Osteoblast (primary cell): ENCODE data around the gene FBXW11. TPM values are rescaled to one million over a fixed set of nuclear protein-coding genes. Genes with fewer than 3 reads are reported as not detected.
A peak's percentile ranks its signal among the peaks of the same experiment; 100 is the strongest.

Experiments used
- DNase-seq: peaks from one replicate; pipeline ENCODE4 v3.0.0; 2011; ENCODE audit warnings: low spot score, mixed read lengths; ENCODE audit not compliant: insufficient read length; ENCODE audit errors: missing footprints
- H2AFZ ChIP-seq: 2 replicates; pipeline ENCODE4 v1.6.0; 2011; ENCODE audit warnings: mild to moderate bottlenecking, low read length
- H3K27ac ChIP-seq: 2 replicates; pipeline ENCODE4 v1.5.1; 2011; ENCODE audit warnings: mild to moderate bottlenecking, low read depth, low read length, moderate library complexity
- H3K27me3 ChIP-seq: 2 replicates; pipeline ENCODE4 v1.6.0; 2012; ENCODE audit warnings: mild to moderate bottlenecking, control low read depth, inconsistent platforms, low read length, moderate library complexity; ENCODE audit not compliant: insufficient read depth
- H3K36me3 ChIP-seq: 2 replicates; pipeline ENCODE4 v1.5.1; 2011; ENCODE audit warnings: mild to moderate bottlenecking, low read length, control low read depth, moderate library complexity; ENCODE audit not compliant: insufficient read depth
- H3K4me1 ChIP-seq: 2 replicates; pipeline ENCODE4 v1.5.1; 2011; ENCODE audit warnings: mild to moderate bottlenecking, low read length, control low read depth, moderate library complexity; ENCODE audit not compliant: insufficient read depth
- H3K4me2 ChIP-seq: 2 replicates; pipeline ENCODE4 v1.6.0; 2011; ENCODE audit warnings: mild to moderate bottlenecking, low read length; ENCODE audit not compliant: insufficient read depth
- H3K4me3 ChIP-seq: fragments of 200-600 bp; sonication (generic); 3 replicates; pipeline ENCODE4 v1.5.1; 2012; ENCODE audit warnings: mild to moderate bottlenecking, low read length, inconsistent platforms; ENCODE audit not compliant: insufficient read depth
- H3K79me2 ChIP-seq: 2 replicates; pipeline ENCODE4 v1.6.0; 2012; ENCODE audit warnings: mild to moderate bottlenecking, low read length, control low read depth, inconsistent platforms; ENCODE audit not compliant: insufficient read depth
- H3K9me3 ChIP-seq: 2 replicates; pipeline ENCODE4 v1.5.1; 2011; ENCODE audit warnings: low read depth, low read length, control low read depth
- H4K20me1 ChIP-seq: 2 replicates; pipeline ENCODE4 v1.6.0; 2012; ENCODE audit warnings: mild to moderate bottlenecking, low read length, control low read depth; ENCODE audit not compliant: insufficient read depth
- total RNA-seq: library from RNA; depleted of rRNA; stranded (reverse); fragments of >200 nt; gene quantifications from 2 replicates; pipeline ENCODE4 v1.2.3, GENCODE V29; 2012
- TF ChIP-seq, protein P1 (sequence below): IDR thresholded peaks from 2 replicates; pipeline ENCODE4 v1.5.1; 2011; ENCODE audit warnings: mild to moderate bottlenecking, low read depth, low read length, moderate library complexity; ENCODE audit errors: extremely low read depth

The FBXW11 gene
- total RNA-seq, 1 donor = 76.7 TPM

DNA sequence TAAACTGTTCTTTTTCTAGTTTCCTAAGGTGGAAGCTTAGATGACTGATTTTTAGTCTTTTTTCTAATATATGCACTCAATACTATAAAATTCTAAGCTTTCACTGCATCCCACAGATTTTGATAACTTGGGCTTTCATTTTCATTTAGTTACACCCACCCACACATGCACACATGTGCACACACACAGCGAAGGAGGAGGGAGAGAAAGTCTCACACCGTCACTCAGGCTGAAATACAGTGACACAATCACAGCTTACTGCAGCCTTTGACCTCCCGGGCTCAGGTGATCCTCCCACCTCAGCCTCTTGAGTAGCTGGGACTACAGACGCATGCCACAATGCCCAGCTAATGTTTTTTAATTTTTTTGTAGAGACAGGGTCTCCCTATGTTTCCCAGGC is 124.3 kb downstream of the FBXW11 start:
- no peak overlapping the region for H3K4me2 ChIP-seq
- TF ChIP-seq, protein P1, sequence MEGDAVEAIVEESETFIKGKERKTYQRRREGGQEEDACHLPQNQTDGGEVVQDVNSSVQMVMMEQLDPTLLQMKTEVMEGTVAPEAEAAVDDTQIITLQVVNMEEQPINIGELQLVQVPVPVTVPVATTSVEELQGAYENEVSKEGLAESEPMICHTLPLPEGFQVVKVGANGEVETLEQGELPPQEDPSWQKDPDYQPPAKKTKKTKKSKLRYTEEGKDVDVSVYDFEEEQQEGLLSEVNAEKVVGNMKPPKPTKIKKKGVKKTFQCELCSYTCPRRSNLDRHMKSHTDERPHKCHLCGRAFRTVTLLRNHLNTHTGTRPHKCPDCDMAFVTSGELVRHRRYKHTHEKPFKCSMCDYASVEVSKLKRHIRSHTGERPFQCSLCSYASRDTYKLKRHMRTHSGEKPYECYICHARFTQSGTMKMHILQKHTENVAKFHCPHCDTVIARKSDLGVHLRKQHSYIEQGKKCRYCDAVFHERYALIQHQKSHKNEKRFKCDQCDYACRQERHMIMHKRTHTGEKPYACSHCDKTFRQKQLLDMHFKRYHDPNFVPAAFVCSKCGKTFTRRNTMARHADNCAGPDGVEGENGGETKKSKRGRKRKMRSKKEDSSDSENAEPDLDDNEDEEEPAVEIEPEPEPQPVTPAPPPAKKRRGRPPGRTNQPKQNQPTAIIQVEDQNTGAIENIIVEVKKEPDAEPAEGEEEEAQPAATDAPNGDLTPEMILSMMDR = no peak

DNA sequence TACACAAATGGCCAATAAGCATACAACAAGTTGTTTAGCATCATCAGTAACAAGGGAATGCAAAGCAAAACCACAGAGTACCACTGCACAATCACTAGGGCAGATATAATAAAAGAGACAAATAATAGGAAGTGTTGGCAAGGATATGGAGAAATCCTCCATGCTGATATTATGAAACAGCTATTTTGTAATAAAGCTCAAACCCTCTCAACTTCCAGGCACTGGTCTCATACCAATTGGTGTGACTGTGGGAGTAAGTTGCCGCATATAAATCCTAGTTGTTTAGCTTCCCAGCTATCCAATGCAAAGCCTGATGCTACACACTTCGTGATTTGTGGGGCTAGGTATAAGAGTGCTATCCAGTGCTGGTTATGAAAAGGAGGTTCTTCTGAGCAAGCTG is 132.2 kb downstream of the FBXW11 start:
- TF ChIP-seq, protein P1 = no peak
- Histone ChIP-seq H3K4me2 (no peak overlapping the region), H3K27me3 (no peaks in the 10 kb centered on the region), H3K4me1 (peaks cover 19% of the 10 kb centered on the region), H3K4me3 (no peak overlapping the region), H3K9me3 (no peaks in the 10 kb centered on the region), H3K36me3 (peaks cover 35% of the 10 kb centered on the region), H4K20me1 (peaks cover 8% of the 10 kb centered on the region), H3K27ac (no peak overlapping the region), H2AFZ (no peak overlapping the region), H3K79me2 (peaks cover 10% of the 10 kb centered on the region)
- no peak for DNase-seq

More for the DNA sequence above, 124.3 kb downstream of the FBXW11 start:
- H4K20me1 ChIP-seq = no peaks in the 10 kb centered on the region
- no peak for DNase-seq
- H3K79me2 ChIP-seq = no peaks in the 10 kb centered on the region
- H3K9me3 ChIP-seq = no peaks in the 10 kb centered on the region
- H3K27me3 ChIP-seq = no peaks in the 10 kb centered on the region
- no peak overlapping the region for H2AFZ ChIP-seq
- H3K4me1 ChIP-seq = no peaks in the 10 kb centered on the region
- no peak overlapping the region for H3K27ac ChIP-seq
- H3K36me3 ChIP-seq = peaks cover 5% of the 10 kb centered on the region
- H3K4me3 ChIP-seq = no peak overlapping the region

DNA sequence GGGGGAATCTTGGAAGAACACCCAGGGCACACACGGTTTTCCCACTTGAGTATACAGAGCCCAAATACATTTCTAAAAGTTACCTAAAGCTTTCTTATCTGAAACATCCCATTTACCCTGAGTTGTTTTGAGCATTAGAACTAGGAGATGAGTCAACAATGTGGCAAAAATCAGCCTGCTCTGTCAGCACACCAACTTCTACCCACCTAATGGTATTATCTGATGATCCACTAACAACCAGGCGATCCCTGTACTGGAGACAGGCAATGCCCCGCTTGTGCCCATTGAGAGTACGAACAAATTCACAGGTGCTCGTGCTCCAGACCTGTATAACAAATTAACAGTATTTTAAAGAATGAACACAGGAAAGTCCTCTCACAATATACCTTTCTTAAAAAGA is 133.8 kb downstream of the FBXW11 start:
- DNase-seq = peak; percentile 51
- peaks cover 42% of the 10 kb centered on the region for H3K36me3 ChIP-seq

DNA sequence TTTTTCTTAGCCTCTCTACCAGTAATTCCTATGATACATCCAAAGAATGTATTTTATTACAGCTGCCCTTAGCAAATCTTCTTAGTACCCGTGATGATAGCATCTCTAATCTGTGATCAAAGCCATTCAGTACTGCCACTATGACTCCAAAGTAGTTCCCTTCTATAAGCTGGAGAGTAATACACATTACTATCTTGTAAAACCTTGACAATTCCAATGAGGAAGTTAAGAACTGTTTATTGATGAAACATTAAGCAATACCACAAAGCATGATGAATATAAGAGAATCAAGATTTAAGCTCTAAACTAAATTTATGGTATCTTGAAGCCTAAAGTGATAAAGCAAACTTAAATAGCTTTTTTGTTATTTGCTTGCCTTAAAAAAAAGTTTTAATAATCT is 134.7 kb downstream of the FBXW11 start:
- Histone ChIP-seq H3K4me3 (no peak overlapping the region), H3K4me2 (no peak overlapping the region), H4K20me1 (peaks cover 8% of the 10 kb centered on the region), H2AFZ (no peak overlapping the region), H3K36me3 (peaks cover 37% of the 10 kb centered on the region), H3K27me3 (no peaks in the 10 kb centered on the region), H3K79me2 (peaks cover 13% of the 10 kb centered on the region), H3K27ac (no peak overlapping the region), H3K4me1 (peaks cover 41% of the 10 kb centered on the region), H3K9me3 (no peaks in the 10 kb centered on the region)
- DNase-seq = no peak
- TF ChIP-seq, protein P1 = no peak

More for the DNA sequence above, 133.8 kb downstream of the FBXW11 start:
- no peak overlapping the region for H3K27ac ChIP-seq
- H3K4me3 ChIP-seq = no peak overlapping the region
- TF ChIP-seq, protein P1 = no peak
- no peaks in the 10 kb centered on the region for H3K27me3 ChIP-seq
- no peaks in the 10 kb centered on the region for H3K9me3 ChIP-seq
- H3K4me1 ChIP-seq = peaks cover 31% of the 10 kb centered on the region
- peaks cover 10% of the 10 kb centered on the region for H3K79me2 ChIP-seq
- no peak overlapping the region for H3K4me2 ChIP-seq
- no peak overlapping the region for H2AFZ ChIP-seq
- H4K20me1 ChIP-seq = peaks cover 8% of the 10 kb centered on the region
